Activated gamma-delta T cell (primary cell): ENCODE results near the gene MTM1.
A peak's percentile ranks its signal among the peaks of the same experiment; 100 is the strongest.

Experiments used
- DNase-seq: peaks from one replicate; lab custom pipeline; 2025; lab: John Stamatoyannopoulos, UW

The MTM1 gene

GRCh38 chrX:150664290-150664689, 95.9 kb downstream of the MTM1 start:
- DNase-seq, result no peak

GRCh38 chrX:150676221-150676620, 107.8 kb downstream of the MTM1 start:
- DNase-seq, result no peak

GRCh38 chrX:150680974-150681373, 112.6 kb downstream of the MTM1 start:
- DNase-seq, result no peak

- DNase-seq, result no peak
These were observed 114.7 kb downstream of the MTM1 start for GRCh38 chrX:150683112-150683511.

GRCh38 chrX:150683536-150684146, 115.2 kb downstream of the MTM1 start:
- no peak for DNase-seq

GRCh38 chrX:150688911-150689451, 120.6 kb downstream of the MTM1 start:
- DNase-seq, result no peak

GRCh38 chrX:150690126-150690525, 121.7 kb downstream of the MTM1 start:
- no peak for DNase-seq

GRCh38 chrX:150692296-150692695, 123.9 kb downstream of the MTM1 start:
- no peak for DNase-seq

- DNase-seq, result peak; percentile 41
These were observed 124.7 kb downstream of the MTM1 start, which contains the start of gene MTMR1 for GRCh38 chrX:150692831-150693724. Gene MTMR1, plus strand, starts transcription at chrX:150693396. Its CDS starts 135 bp downstream, at chrX:150693531.

- peak; percentile 51 for DNase-seq
These were observed 125.5 kb downstream of the MTM1 start for GRCh38 chrX:150693725-150694574.

- DNase-seq, result no peak
These were observed 126.5 kb downstream of the MTM1 start for GRCh38 chrX:150694738-150695410.

- DNase-seq, result no peak
These were observed 127.9 kb downstream of the MTM1 start for GRCh38 chrX:150696331-150696730.

- no peak for DNase-seq
These were observed 128.4 kb downstream of the MTM1 start for GRCh38 chrX:150696866-150697265.

GRCh38 chrX:150697641-150698040, 129.2 kb downstream of the MTM1 start:
- no peak for DNase-seq

GRCh38 chrX:150698981-150699380, 130.6 kb downstream of the MTM1 start:
- no peak for DNase-seq

GRCh38 chrX:150700107-150700506, 131.7 kb downstream of the MTM1 start:
- DNase-seq, result no peak

GRCh38 chrX:150701377-150701776, 133.0 kb downstream of the MTM1 start:
- DNase-seq, result no peak

GRCh38 chrX:150702966-150703694, 134.7 kb downstream of the MTM1 start:
- DNase-seq, result no peak

- DNase-seq, result no peak
These were observed 135.2 kb downstream of the MTM1 start for GRCh38 chrX:150703695-150703974.

- DNase-seq, result no peak
These were observed 135.7 kb downstream of the MTM1 start for GRCh38 chrX:150704030-150704613.

- no peak for DNase-seq
These were observed 144.2 kb downstream of the MTM1 start for GRCh38 chrX:150712619-150713018.
